Measurements from ENCODE around the gene PYGM.

PYGM gene

GRCh38 chr11:64759722-64760719 is at the start of gene PYGM:
TSS of gene PYGM (minus strand) at chr11:64759974. CDS start at chr11:64759898, 76 bp downstream.
- H3K4me3 ChIP-seq (ENCODE audit: low read length), result no peak within 1 kb of the TSS
- no peak for TF ChIP-seq CTCF (conservative IDR thresholded peaks at IDR 0.05; ENCODE audit: low read length)
- no peak for DNase-seq (ENCODE audit: low read depth)

- no peak overlapping the region for H3K4me3 ChIP-seq (ENCODE audit: low read length)
- no peak for TF ChIP-seq CTCF (conservative IDR thresholded peaks at IDR 0.05; ENCODE audit: low read length)
- DNase-seq (ENCODE audit: low read depth), result no peak
Observed at GRCh38 chr11:64805481-64805880, 45.7 kb upstream of the PYGM start.

GRCh38 chr11:64804346-64805210 is 44.8 kb upstream of the PYGM start:
- no peak overlapping the region; the same call in 1 of the 2 replicates for H3K4me3 ChIP-seq (ENCODE audit: low read length)
- no peak for DNase-seq (ENCODE audit: low read depth)
- TF ChIP-seq CTCF (conservative IDR thresholded peaks at IDR 0.05; ENCODE audit: low read length), result no peak

DNA sequence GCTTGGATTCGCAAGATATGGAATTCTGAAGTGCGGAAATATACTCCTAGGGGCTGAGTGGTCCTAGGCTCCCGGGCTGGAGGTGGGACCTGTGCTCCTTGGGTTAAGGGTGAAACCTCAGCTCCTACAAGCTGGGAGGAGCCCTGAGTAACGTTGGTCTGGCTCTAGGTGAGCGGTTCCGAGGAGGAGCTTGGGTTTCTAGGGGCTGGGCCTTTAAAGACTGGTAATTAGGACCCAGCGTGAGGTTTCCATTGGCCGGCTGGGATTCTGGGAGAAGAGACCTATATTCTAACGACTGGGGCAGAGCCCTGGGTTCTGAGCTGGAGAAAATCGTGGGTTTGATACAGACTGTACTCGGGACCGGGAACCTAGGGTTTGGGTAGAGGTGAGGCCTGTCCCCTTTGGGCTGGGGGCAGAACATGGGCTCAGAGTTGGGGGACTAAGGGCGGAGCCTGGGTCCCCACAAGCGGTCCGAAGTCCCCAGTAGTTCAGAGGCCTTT is 44.1 kb upstream of the PYGM start:
- no peak for DNase-seq (ENCODE audit: low read depth)
- peak overlapping the region; percentile 77 for H3K4me3 ChIP-seq (ENCODE audit: low read length)
- TF ChIP-seq CTCF (conservative IDR thresholded peaks at IDR 0.05; ENCODE audit: low read length), result no peak

- peak; percentile 19; the same call in 1 of the 2 replicates for TF ChIP-seq CTCF (conservative IDR thresholded peaks at IDR 0.05; ENCODE audit: low read length)
- DNase-seq (ENCODE audit: low read depth), result peak; percentile 74
- H3K4me3 ChIP-seq (ENCODE audit: low read length), result peak within 1 kb of the TSS; percentile 77
Observed at GRCh38 chr11:64803158-64803845, 43.5 kb upstream of the PYGM start, which contains the start of gene MAP4K2. TSS of gene MAP4K2 (minus strand) at chr11:64803214. CDS start at chr11:64803149, 65 bp downstream.

- H3K4me3 ChIP-seq (ENCODE audit: low read length), result peak overlapping the region; percentile 58
- TF ChIP-seq CTCF (conservative IDR thresholded peaks at IDR 0.05; ENCODE audit: low read length), result no peak
- no peak for DNase-seq (ENCODE audit: low read depth)
Observed at GRCh38 chr11:64802370-64803157, 42.8 kb upstream of the PYGM start.

Measured in AG10803 (cell line).